IPS-15b (cell line): ENCODE results near the gene ARHGEF11.
"Not testable (repeated sequence)": the region's sequence is repeated elsewhere in the genome, so short reads cannot be mapped to it uniquely, and the experiment has no call there.

ENCODE experiments used
- H3K27me3 ChIP-seq: one replicate; pipeline ENCODE4 v1.6.1; 2013; ENCODE audit warnings: low read length; ENCODE audit not compliant: control insufficient read depth, insufficient read depth
- H3K36me3 ChIP-seq: one replicate; pipeline ENCODE4 v1.6.1; 2013; ENCODE audit warnings: low read length; ENCODE audit not compliant: control insufficient read depth, insufficient read depth
- H3K4me1 ChIP-seq: one replicate; pipeline ENCODE4 v1.6.1; 2013; ENCODE audit warnings: mild to moderate bottlenecking, low read length; ENCODE audit not compliant: control insufficient read depth, insufficient read depth
- H3K4me3 ChIP-seq: one replicate; pipeline ENCODE4 v1.5.1; 2013; ENCODE audit warnings: low read depth, low read length
- H3K9ac ChIP-seq: one replicate; pipeline ENCODE4 v1.6.1; 2013; ENCODE audit warnings: low read depth, mild to moderate bottlenecking, low read length
- H3K9me3 ChIP-seq: one replicate; pipeline ENCODE4 v1.6.1; 2013; ENCODE audit warnings: mild to moderate bottlenecking, low read length; ENCODE audit not compliant: control insufficient read depth, insufficient read depth

Gene ARHGEF11

DNA sequence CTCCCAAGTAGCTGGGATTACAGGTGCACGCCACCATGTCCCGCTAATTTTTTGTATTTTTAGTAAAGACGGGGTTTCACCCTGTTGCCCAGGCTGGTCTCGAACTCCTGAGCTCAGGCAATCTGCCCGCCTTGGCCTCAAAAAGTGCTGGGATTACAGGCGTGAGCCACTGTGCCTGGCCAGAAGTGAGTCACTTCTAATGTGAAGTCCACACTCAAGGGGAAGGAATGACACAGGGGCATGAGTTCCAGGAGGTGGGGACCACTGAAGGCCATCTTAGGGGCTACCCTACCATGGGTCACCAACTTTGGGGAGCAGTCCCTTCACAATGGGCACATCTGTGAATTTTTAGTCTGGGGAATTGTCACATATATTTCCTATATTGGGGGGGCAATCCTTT is 118.8 kb downstream of the ARHGEF11 start:
- not testable (repeated sequence) for H3K36me3 ChIP-seq, H3K4me1 ChIP-seq, H3K9ac ChIP-seq, H3K9me3 ChIP-seq
- H3K4me3 ChIP-seq, result peak overlapping the region; percentile 56
- H3K27me3 ChIP-seq, result peaks cover 86% of the 10 kb centered on the region

DNA sequence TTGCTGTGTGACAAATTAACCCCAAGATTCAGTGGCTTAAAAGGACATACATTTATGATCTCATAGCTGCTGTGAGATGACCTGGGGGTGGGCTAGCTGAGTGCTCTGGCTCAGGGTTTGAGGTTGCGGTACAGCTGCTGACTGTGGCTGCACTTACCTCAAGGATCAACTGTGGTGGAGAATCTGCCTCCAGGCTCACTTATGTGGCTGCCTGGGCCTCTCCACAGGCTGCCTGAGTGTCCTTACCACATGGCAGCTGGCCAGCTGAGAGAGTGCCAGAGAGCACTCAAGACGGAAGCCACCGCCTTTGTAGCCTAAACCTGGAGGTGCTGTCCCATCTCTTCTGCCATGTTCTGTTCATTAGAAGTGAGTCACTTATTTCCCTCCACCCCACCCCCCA is 119.4 kb downstream of the ARHGEF11 start:
- no peaks in the 10 kb centered on the region for H3K9me3 ChIP-seq
- peaks cover 91% of the 10 kb centered on the region for H3K27me3 ChIP-seq

DNA sequence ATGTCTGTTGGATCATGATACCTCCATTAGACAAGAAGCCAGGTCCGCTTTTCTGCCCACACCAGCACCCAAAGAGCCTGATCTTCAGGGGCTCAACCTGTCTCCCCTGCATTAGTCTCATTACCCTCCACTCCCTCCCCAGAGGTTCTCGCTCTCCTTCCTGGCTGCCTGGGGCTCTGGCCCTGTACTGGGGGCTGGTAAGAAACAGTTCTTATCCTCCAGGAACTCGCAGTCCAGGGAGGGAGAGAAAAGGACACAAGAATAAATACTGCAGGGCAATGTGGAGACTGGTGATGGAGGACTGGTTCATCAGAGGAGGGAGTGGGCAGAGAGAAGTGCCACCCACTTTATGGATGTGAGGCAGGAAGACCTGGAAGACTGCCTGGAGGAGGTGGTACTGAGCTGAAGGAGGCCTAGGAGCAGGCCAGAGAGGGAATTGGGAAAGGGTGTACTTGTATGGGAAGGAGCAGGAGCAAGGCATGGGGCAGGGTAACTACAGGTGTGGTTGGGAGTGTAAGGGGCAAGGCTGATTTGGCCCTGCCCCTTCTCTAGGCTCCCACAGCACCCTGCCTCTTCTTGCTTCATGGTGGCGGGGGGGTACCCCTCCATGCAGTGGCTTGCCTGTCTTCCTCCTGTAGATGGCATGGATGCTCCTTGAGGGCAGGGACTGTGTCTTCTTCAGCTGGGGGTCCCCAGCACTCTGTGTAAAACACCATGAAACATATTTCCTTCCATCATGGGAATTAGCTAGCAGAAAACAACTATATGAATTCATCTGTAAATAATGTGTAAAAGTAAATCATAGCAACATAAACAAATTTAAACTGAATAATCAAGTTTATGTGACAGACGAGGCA is 120.2 kb downstream of the ARHGEF11 start:
- H3K36me3 ChIP-seq, result no peaks in the 10 kb centered on the region
- H3K4me1 ChIP-seq, result no peaks in the 10 kb centered on the region
- H3K27me3 ChIP-seq, result peaks cover 93% of the 10 kb centered on the region
- no peak overlapping the region for H3K9ac ChIP-seq
- H3K9me3 ChIP-seq, result no peaks in the 10 kb centered on the region
- peak overlapping the region; percentile 53 for H3K4me3 ChIP-seq

More for the DNA sequence above, 119.4 kb downstream of the ARHGEF11 start:
- Histone ChIP-seq H3K4me3 (no peak overlapping the region), H3K9ac (no peak overlapping the region), H3K36me3 (no peaks in the 10 kb centered on the region), H3K4me1 (no peaks in the 10 kb centered on the region)

DNA sequence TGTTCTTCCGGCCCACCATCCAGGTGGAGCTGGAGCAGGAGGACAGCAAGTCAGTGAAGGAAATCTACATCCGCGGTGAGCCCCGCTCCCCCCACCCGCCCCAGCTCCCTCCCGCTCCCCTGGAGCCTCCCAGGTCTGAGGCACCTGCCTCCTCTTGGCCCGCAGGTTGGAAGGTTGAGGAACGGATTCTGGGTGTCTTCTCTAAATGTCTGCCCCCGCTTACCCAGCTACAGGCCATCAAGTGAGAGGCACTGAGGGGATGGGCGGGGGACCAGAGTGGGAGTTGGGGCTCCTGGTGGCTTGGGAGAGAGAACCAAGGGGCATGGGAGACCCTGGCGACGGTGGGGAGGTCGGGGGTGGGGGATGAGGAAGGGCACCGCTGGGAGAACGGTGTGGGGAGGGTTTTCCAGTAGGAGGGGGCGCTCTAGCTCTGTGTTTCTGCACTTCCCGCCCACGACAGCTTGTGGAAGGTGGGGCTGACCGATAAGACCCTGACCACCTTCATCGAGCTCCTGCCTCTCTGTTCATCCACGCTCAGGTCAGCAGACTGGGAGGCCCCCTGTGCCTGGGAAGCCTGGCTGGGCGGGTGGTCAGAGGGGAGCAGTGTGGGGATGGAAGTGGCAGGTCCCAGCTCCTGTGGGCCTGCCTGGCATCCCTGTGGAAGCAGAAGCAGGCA is 120.9 kb downstream of the ARHGEF11 start:
- H3K27me3 ChIP-seq, result peaks cover 96% of the 10 kb centered on the region
- H3K36me3 ChIP-seq, result no peaks in the 10 kb centered on the region
- H3K9me3 ChIP-seq, result no peaks in the 10 kb centered on the region
- peak overlapping the region; percentile 53 for H3K4me3 ChIP-seq
- no peaks in the 10 kb centered on the region for H3K4me1 ChIP-seq
- H3K9ac ChIP-seq, result no peak overlapping the region

DNA sequence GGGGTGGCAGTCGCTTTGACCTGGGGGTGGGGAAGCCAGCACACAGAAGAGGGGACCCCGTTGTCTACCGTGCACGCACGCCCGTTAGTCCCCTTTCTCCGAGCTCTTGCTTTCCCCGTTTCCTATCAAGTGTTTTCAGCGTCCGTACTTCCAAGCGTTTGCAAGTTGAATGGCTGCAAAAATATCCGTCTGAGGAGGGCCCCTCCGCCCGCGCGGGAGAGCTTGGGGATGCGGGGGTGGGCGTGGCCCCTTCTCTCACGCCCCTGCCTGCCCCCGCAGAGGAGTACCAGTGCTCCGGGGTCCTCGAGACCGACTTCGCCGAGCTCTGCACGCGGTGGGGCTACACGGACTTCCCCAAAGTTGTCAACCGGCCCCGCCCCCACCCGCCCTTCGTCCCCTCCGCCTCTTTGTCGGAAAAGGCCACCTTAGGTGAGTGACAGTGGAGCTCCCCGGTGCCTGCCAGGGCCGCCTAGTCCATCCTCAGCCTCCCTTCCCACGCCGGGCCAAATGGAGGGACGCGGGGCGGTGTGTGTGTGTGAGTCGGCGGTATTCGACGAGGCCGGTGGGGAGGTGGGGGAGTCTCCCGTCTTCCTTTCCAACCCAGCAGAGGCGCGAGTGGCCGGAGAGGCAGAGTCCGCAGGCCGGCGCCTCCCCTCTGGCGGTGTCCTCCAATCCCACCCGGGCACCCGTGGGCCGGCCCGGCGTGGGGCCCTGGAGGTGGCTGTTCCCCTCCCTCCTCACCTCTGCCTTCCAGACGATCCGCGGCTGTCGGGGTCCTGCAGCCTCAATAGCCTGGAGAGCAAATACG is 121.7 kb downstream of the ARHGEF11 start:
- H3K36me3 ChIP-seq, result no peaks in the 10 kb centered on the region
- H3K9me3 ChIP-seq, result no peaks in the 10 kb centered on the region
- no peak overlapping the region for H3K9ac ChIP-seq
- no peaks in the 10 kb centered on the region for H3K4me1 ChIP-seq
- H3K27me3 ChIP-seq, result peaks cover 96% of the 10 kb centered on the region
- H3K4me3 ChIP-seq, result peak overlapping the region; percentile 53

DNA sequence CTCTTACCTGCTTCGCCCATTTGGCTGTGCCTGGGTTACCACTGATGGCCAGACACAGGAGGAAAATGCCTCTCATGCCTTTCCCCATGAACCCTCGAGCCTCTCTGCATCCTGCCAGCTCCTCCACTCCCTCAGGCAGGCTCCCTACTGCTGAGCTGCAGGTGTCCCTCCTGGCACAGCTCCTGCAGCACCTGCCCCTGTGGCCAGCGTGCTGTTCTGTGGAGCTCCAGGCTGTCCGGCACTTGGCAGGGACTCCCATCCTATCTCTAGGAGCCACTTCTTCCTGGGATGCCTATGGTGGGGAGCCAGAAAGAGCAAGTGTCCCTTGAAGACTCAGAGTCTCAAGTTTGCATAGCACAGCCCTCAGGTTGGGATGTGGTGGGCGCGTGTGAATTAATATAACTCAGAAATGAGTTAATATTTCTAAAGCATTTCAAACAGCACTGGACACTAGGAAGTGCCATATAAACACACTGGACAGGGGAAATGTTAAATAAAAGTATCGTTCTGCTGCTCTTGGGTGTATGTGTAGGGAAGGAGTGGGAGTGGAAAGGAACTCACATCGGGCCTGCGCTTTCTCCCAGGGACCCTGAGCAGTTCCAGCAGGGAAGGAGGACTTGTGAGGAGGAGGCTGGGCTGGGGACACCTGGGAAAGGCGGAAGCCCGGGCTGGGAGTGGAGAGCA is 122.4 kb downstream of the ARHGEF11 start:
- Histone ChIP-seq H3K4me1 (no peaks in the 10 kb centered on the region), H3K9ac (no peak overlapping the region), H3K4me3 (peak overlapping the region; percentile 53), H3K27me3 (peaks cover 96% of the 10 kb centered on the region), H3K9me3 (no peaks in the 10 kb centered on the region), H3K36me3 (no peaks in the 10 kb centered on the region)

DNA sequence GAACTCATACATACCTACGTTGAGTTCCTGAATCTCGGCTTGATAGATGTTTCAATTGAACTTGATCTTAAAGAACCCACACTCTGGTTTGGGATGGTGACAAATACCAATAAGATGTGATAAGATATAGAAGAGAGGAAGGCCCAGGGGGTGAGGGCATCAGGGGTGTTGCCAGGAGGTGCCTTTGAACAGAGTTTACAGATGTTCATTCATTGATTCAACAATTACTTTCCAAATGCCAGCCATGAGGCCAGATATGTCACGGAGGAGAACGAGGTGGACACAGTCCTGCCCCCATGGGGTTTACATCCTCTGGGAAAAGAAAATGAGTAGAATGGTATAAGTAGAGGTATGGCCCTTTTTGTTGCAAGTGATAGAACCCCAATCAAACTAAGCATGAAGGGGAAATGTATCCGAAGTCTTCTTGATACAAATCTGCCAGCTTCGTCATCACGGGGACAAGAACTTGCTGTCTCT is 124.5 kb downstream of the ARHGEF11 start:
- Histone ChIP-seq H3K4me1 (no peaks in the 10 kb centered on the region), H3K4me3 (peak overlapping the region; percentile 68), H3K36me3 (no peaks in the 10 kb centered on the region), H3K27me3 (peaks cover 83% of the 10 kb centered on the region), H3K9ac (no peak overlapping the region), H3K9me3 (no peaks in the 10 kb centered on the region)

DNA sequence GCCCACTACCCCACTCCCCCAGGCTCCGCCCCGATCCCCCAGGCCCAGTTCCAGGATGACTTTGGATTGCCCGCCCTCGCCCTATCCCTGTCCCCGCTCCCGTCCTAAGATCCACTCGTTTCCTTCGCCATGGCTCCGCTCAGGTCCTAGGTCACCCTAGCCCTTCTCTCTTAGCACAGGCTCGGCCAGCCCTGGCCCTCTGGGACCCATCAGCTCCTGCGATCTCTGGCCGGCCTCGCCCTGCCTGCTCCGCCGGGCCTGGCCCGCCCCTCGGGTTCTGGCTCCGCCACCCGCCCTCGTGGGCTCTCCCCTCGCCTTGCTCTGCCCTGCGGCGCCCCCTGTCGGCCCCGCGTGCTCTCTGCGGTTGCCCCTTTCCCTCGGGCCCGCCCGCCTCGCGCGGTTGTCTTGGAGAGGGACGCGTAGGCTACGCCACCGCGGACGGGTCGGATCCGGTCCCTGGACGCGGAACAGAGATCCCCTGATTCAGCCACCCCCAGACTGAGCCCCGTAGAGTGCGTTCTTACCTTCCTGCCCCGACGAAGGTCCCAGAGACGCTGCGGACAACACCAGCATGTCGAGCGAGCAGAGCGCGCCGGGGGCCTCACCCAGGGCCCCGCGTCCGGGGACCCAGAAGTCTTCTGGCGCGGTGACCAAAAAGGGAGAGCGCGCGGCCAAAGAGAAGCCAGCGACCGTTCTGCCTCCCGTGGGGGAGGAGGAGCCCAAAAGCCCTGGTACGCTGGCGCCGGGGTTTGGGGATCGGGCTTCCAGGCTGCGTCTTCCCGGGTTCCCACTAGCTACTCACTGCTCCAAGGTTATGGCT is 125.1 kb downstream of the ARHGEF11 start, which contains the start of gene LRRC71:
TSS of gene LRRC71 (plus strand) at position 400 of the 820 bp plus-strand sequence. CDS start at position 572, 172 bp downstream.
- no peaks in the 10 kb centered on the region for H3K36me3 ChIP-seq
- peak within 1 kb of the TSS; percentile 68 for H3K4me3 ChIP-seq
- H3K9ac ChIP-seq, result no peak within 1 kb of the TSS
- H3K9me3 ChIP-seq, result no peaks in the 10 kb centered on the region
- peaks cover 80% of the 10 kb centered on the region for H3K27me3 ChIP-seq
- H3K4me1 ChIP-seq, result no peaks in the 10 kb centered on the region

DNA sequence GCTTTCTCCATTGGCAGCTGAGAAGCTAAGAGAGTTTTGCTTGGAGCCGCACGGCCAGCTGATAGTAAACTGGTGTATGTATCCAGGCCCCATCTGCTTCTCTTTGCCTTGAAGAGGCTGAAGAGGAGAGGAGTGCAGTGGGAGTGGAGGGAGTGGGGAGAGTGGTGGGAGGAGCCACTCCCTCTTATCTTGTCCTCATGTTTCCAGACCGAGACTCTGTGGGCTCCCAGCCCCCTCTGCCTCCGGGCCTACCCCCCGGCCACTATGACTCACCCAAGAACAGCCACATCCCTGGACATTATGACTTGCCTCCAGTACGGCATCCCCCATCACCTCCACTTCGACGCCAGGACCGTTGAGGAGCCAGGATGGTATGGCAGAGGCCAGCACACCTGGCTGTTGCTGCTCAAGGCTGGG is 131.1 kb downstream of the ARHGEF11 start:
- Histone ChIP-seq H3K36me3 (no peaks in the 10 kb centered on the region), H3K4me1 (peaks cover 4% of the 10 kb centered on the region), H3K9ac (no peak overlapping the region), H3K27me3 (peaks cover 42% of the 10 kb centered on the region), H3K4me3 (no peak overlapping the region), H3K9me3 (no peaks in the 10 kb centered on the region)

DNA sequence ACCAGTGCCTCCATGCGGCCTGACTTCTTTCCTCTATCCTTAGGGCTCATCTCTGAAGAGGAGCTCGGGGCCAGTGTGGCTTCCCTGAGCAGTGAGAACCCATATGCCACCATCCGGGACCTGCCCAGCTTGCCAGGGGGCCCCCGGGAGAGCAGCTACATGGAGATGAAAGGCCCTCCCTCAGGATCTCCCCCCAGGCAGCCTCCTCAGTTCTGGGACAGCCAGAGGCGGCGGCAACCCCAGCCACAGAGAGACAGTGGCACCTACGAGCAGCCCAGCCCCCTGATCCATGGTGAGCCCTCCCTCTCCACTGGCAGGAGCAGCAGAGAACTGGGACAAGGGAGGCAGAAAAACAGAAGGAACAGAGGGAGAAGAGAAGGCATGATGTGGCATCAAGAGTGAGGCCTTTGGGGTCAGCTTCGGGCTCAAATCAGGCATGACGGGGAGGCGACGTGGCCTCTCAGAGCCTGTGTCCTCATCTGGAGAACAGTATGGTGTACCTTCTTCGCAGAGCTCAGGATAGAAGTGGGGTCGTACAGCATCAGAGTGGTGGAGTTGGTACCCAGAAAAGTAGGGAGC is 131.6 kb downstream of the ARHGEF11 start:
- no peak overlapping the region for H3K9ac ChIP-seq
- peaks cover 4% of the 10 kb centered on the region for H3K4me1 ChIP-seq
- no peak overlapping the region for H3K4me3 ChIP-seq
- no peaks in the 10 kb centered on the region for H3K36me3 ChIP-seq
- H3K27me3 ChIP-seq, result peaks cover 37% of the 10 kb centered on the region
- no peaks in the 10 kb centered on the region for H3K9me3 ChIP-seq
